ENCODE results near the gene REEP1.
"Not testable (repeated sequence)": the region's sequence is repeated elsewhere in the genome, so short reads cannot be mapped to it uniquely, and the experiment has no call there.

- TF ChIP-seq CTCF, EP300, POLR2AphosphoS5 (IDR thresholded peaks at IDR 0.05): not testable (repeated sequence)
Measured at GRCh38 chr2:86200564-86200963, 136.9 kb downstream of the REEP1 start.
